ENCODE data around the gene HMX1. TPM values are rescaled to one million over a fixed set of nuclear protein-coding genes. Genes with fewer than 3 reads are reported as not detected.

The HMX1 gene
- total and polyA plus RNA-seq, 10 of the 15 experiments (the other 5 are each of a cell fraction or from before 2014, with no cell fraction given): not detected

GRCh38 chr4:8855818-8856245, 15.8 kb downstream of the HMX1 start:
- intact Hi-C loops (cut with micrococcal nuclease; ENCODE audit: unreplicated experiment) (no loop called here), in situ Hi-C loops (cut with MboI) (no loop called here)
- no peak for FAIRE-seq
- H3K9me3 ChIP-seq (replicated peaks; ENCODE audit: control insufficient read depth, insufficient read depth, low read length): no peaks in the 10 kb centered on the region; the same call in 2 of the 3 replicates
- H4K20me1 ChIP-seq (ENCODE audit: control insufficient read depth, insufficient read depth): no peaks in the 10 kb centered on the region
- POLR2A ChIA-PET: no interaction called here
- H2AFZ ChIP-seq (ENCODE audit: control insufficient read depth, low read depth, low read length): no peak overlapping the region
- H3K79me2 ChIP-seq (ENCODE audit: control insufficient read depth, insufficient read depth, low read length): no peaks in the 10 kb centered on the region
- DNase-seq (ENCODE audit: low read depth, low spot score): no peak
- SMC1A ChIA-PET (ENCODE audit: uncharacterized antibody, unreplicated experiment): no interaction called here
- no peaks in the 10 kb centered on the region for H3K4me1 ChIP-seq (ENCODE audit: control insufficient read depth, insufficient read depth, low read length)
- no peak overlapping the region for H3K4me2 ChIP-seq (ENCODE audit: control insufficient read depth, insufficient read depth)
- CTCF ChIA-PET: no interaction called here
- H3K27me3 ChIP-seq (replicated peaks in 1 of 2; ENCODE audit: control insufficient read depth in 2 of 2, insufficient read depth in 2 of 2, low read length in 1 of 2): peaks cover 0 to 12% of the 10 kb centered on the region in 2 experiments; a peak in 1 of 4 replicates
- BruUV-seq (replicated peaks): no TSS peak
- H3K36me3 ChIP-seq (ENCODE audit: control insufficient read depth in 2 of 2, insufficient read depth in 2 of 2, low read length in 1 of 2): no peaks in the 10 kb centered on the region
- 11% methylated on average over 9 of the region's 9 CpGs for WGBS (ENCODE audit: insufficient coverage, insufficient replicate concordance, low lambda C conversion rate, missing lambda C conversion rate)
- no peak overlapping the region for H3K9ac ChIP-seq (ENCODE audit: control insufficient read depth, insufficient read depth, low read length)
- no peak overlapping the region for H3K4me3 ChIP-seq
- TF ChIP-seq MEF2B (IDR thresholded peaks at IDR 0.05; ENCODE audit: partially characterized antibody, poor library complexity, severe bottlenecking) (no peak), TCF7 (IDR thresholded peaks at IDR 0.05; ENCODE audit: borderline replicate concordance) (no peak), BCLAF1 (IDR thresholded peaks at IDR 0.05) (no peak), ELK1 (IDR thresholded peaks at IDR 0.05; ENCODE audit: low read depth, low read length) (no peak), PAX8 (IDR thresholded peaks at IDR 0.05) (no peak), SMAD1 (IDR thresholded peaks at IDR 0.05; ENCODE audit: low read depth, partially characterized antibody) (no peak), ASH2L (IDR thresholded peaks at IDR 0.05; ENCODE audit: borderline replicate concordance, low read depth) (no peak), SREBF2 (IDR thresholded peaks at IDR 0.05; ENCODE audit: low read length) (no peak), EED (IDR thresholded peaks at IDR 0.05; ENCODE audit: low read depth) (no peak), NFXL1 (IDR thresholded peaks at IDR 0.05; ENCODE audit: borderline replicate concordance) (no peak)
- no peak for ATAC-seq
- no peak overlapping the region for H3K27ac ChIP-seq (ENCODE audit: control insufficient read depth, insufficient read depth)
- RAD21 ChIA-PET (ENCODE audit: unreplicated experiment): no interaction called here
